Brain pericyte (primary cell): ENCODE data around the gene GDI2.
"Not testable (repeated sequence)": the region's sequence is repeated elsewhere in the genome, so short reads cannot be mapped to it uniquely, and the experiment has no call there.

Experiments
- DNase-seq: peaks from one replicate; pipeline ENCODE4 v3.0.0-alpha.2; 2012; ENCODE audit warnings: low read depth, low spot score

The GDI2 gene

GRCh38 chr10:5828725-5829124 lies 15.5 kb upstream of the GDI2 start:
- no peak for DNase-seq

GRCh38 chr10:5827841-5828240 lies 14.6 kb upstream of the GDI2 start:
- DNase-seq, result no peak

GRCh38 chr10:5826511-5826910 lies 13.3 kb upstream of the GDI2 start:
- DNase-seq, result not testable (repeated sequence)

GRCh38 chr10:5818894-5819293 lies 5.7 kb upstream of the GDI2 start:
- DNase-seq, result no peak

GRCh38 chr10:5818048-5818331 lies 4.8 kb upstream of the GDI2 start:
- DNase-seq, result no peak

GRCh38 chr10:5817322-5818047 lies 4.3 kb upstream of the GDI2 start:
- no peak for DNase-seq

- DNase-seq, result no peak
These were observed 2.9 kb upstream of the GDI2 start for GRCh38 chr10:5816170-5816569.

- no peak for DNase-seq
These were observed 1.2 kb upstream of the GDI2 start for GRCh38 chr10:5814110-5815107.

GRCh38 chr10:5813091-5813340 lies 218 bp downstream of the GDI2 start:
- no peak for DNase-seq

- no peak for DNase-seq
These were observed 747 bp downstream of the GDI2 start for GRCh38 chr10:5812283-5813090.

GRCh38 chr10:5811387-5811821 lies 1.8 kb downstream of the GDI2 start:
- DNase-seq, result no peak

- no peak for DNase-seq
These were observed 3.0 kb downstream of the GDI2 start for GRCh38 chr10:5810225-5810624.

- no peak for DNase-seq
These were observed 3.6 kb downstream of the GDI2 start for GRCh38 chr10:5809527-5810154.

- DNase-seq, result not testable (repeated sequence)
These were observed 4.3 kb downstream of the GDI2 start for GRCh38 chr10:5808783-5809392.

GRCh38 chr10:5806745-5807144 lies 6.5 kb downstream of the GDI2 start:
- no peak for DNase-seq

GRCh38 chr10:5805711-5806110 lies 7.5 kb downstream of the GDI2 start:
- no peak for DNase-seq

- no peak for DNase-seq
These were observed 8.0 kb downstream of the GDI2 start for GRCh38 chr10:5805260-5805659.

GRCh38 chr10:5804386-5804785 lies 8.8 kb downstream of the GDI2 start:
- DNase-seq, result no peak

- DNase-seq, result no peak
These were observed 12.5 kb downstream of the GDI2 start for GRCh38 chr10:5800782-5801181.

- DNase-seq, result no peak
These were observed 19.0 kb downstream of the GDI2 start for GRCh38 chr10:5794236-5794635.

- DNase-seq, result no peak
These were observed 23.6 kb downstream of the GDI2 start for GRCh38 chr10:5789626-5790025.
